Common myeloid progenitor, CD34-positive (primary cell): Measurements from ENCODE around the gene NEU2.

Experiments used
- CTCF ChIA-PET: fragments of 350-600 bp; sonication (Branson Sonifier 250); formaldehyde crosslinking; loops from one replicate; lab custom pipeline; 2021; ENCODE audit warnings: antibody characterized with exemption; lab: Charles Lee
- POLR2A ChIA-PET: fragments of 350-600 bp; sonication (Branson Sonifier 250); formaldehyde crosslinking; loops from one replicate; lab custom pipeline; 2021; ENCODE audit warnings: antibody characterized with exemption; lab: Charles Lee
- DNase-seq, 3 donors: peaks; one replicate each; pipeline versions ENCODE4 v3.0.0 to v3.0.0-alpha.2; 2013
- H3K27ac ChIP-seq, 2 experiments: 1 replicate in 1 of 2; 2 replicates in 1 of 2; pipeline ENCODE4 v1.7.0; 2013; ENCODE audit warnings: inconsistent platforms in 2 of 2, low read length in 2 of 2, mild to moderate bottlenecking in 2 of 2, low read depth in 1 of 2, moderate library complexity in 1 of 2; ENCODE audit not compliant: severe bottlenecking in 2 of 2, insufficient read depth in 1 of 2, poor library complexity in 1 of 2
- H3K27me3 ChIP-seq, 5 experiments: replicated peaks in 2 of 5; 1 replicate in 3 of 5; 2 replicates in 2 of 5; pipeline versions ENCODE4 v1.6.1 to v1.7.0; 2013; ENCODE audit warnings: low read length in 4 of 5, mild to moderate bottlenecking in 2 of 5, moderate library complexity in 2 of 5, inconsistent platforms in 1 of 5; ENCODE audit not compliant: insufficient read depth in 5 of 5, control insufficient read depth in 4 of 5
- H3K36me3 ChIP-seq, 4 experiments: 1 replicate in 2 of 4; 2 replicates in 2 of 4; pipeline versions ENCODE4 v1.6.1 to v1.7.0; 2013; ENCODE audit warnings: low read length in 3 of 4, control low read depth in 1 of 4, mild to moderate bottlenecking in 1 of 4; ENCODE audit not compliant: control insufficient read depth in 4 of 4, insufficient read depth in 4 of 4
- H3K4me1 ChIP-seq, 4 experiments: 1 replicate in 3 of 4; 2 replicates in 1 of 4; pipeline versions ENCODE4 v1.6.1 to v1.7.1; 2013; ENCODE audit warnings: low read length in 3 of 4, mild to moderate bottlenecking in 3 of 4, control low read depth in 1 of 4, inconsistent platforms in 1 of 4, moderate library complexity in 1 of 4; ENCODE audit not compliant: control insufficient read depth in 4 of 4, insufficient read depth in 4 of 4; ENCODE audit errors: control extremely low read depth in 1 of 4
- H3K4me3 ChIP-seq, 7 experiments: 1 replicate in 4 of 7; 2 replicates in 3 of 7; pipeline versions ENCODE4 v1.5.1 to v1.7.0; 2013; ENCODE audit warnings: mild to moderate bottlenecking in 7 of 7, low read length in 6 of 7, moderate library complexity in 6 of 7, inconsistent platforms in 2 of 7, low read depth in 2 of 7, control low read depth in 1 of 7; ENCODE audit not compliant: insufficient read depth in 4 of 7, control insufficient read depth in 1 of 7; ENCODE audit errors: extremely low read depth in 1 of 7
- H3K9me3 ChIP-seq, 5 experiments: 1 replicate in 4 of 5; 2 replicates in 1 of 5; pipeline versions ENCODE4 v1.6.1 to v1.7.1; 2013; ENCODE audit warnings: low read length in 4 of 5, mild to moderate bottlenecking in 2 of 5, inconsistent platforms in 1 of 5, low read depth in 1 of 5, moderate library complexity in 1 of 5; ENCODE audit not compliant: control insufficient read depth in 4 of 5, insufficient read depth in 2 of 5; ENCODE audit errors: control extremely low read depth in 1 of 5
- WGBS: methylation state at CpG from one replicate; pipeline ENCODE4 v1.1.5; 2013; ENCODE audit not compliant: insufficient coverage; 5-methylcytosine and 5-hydroxymethylcytosine counted together

Gene NEU2

GRCh38 chr2:233034091-233034882 is 1.8 kb downstream of the NEU2 start:
- Histone ChIP-seq H3K4me3 (no peak overlapping the region), H3K9me3 (no peaks in the 10 kb centered on the region), H3K27me3 (no peaks in the 10 kb centered on the region), H3K27ac (no peak overlapping the region), H3K4me1 (no peaks in the 10 kb centered on the region), H3K36me3 (no peaks in the 10 kb centered on the region)
- WGBS: 97% methylated on average over 34 of the region's 37 CpGs
- POLR2A ChIA-PET: no interaction called here
- DNase-seq: no peak
- CTCF ChIA-PET: interaction anchor here (1.1 to 1.7 kb wide), 2 partner anchors 13 to 181 kb away, joined by 3 to 6 read pairs; no protein-coding TSS in a partner anchor

DNA sequence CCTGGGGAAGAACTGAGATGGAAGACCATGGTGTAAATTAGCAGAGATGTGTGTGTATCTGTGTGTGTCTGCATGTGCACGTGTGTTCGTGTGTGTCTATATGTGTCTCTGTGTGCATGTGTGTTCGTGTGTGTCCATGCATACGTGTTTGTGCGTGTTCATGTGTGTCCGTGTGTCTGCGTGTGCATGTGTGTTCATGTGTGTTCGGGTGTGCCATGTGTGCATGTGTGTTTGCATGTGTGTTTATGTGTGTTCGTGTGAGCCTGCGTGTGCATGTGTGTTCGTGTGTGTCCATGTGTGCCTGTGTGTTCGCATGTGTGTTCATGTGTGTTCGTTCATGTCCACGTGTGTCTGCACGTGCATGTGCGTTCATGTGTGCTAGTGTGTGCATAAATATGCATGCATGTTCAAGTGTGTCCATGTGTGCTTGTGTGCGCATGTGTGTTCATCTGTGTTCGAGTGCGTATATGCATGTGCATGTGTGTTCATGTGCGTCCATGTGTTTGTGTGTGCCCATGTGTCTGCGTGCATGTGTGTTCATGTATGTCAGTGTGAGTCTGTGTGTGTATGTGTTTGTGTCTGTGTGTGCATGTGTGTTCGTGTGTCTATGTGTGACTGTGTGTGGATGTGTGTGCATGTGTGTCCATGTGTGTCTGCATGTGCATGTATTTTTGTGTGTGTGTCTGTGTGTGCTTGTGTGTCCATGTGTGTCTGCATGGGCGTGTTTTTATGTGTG is 3.1 kb downstream of the NEU2 start:
- 98% methylated on average over 17 of the region's 23 CpGs for WGBS
- DNase-seq: no peak
- H3K27ac ChIP-seq: no peak overlapping the region
- no peak overlapping the region for H3K4me3 ChIP-seq
- H3K36me3 ChIP-seq: no peaks in the 10 kb centered on the region
- ChIA-PET CTCF (interaction anchor here (1.1 kb wide), 1 partner anchor 15 kb away, joined by 3 read pairs; no protein-coding TSS in a partner anchor), POLR2A (no interaction called here)
- H3K27me3 ChIP-seq: no peaks in the 10 kb centered on the region
- no peaks in the 10 kb centered on the region for H3K9me3 ChIP-seq
- no peaks in the 10 kb centered on the region for H3K4me1 ChIP-seq

- no peak overlapping the region for H3K4me3 ChIP-seq
- H3K36me3 ChIP-seq: no peaks in the 10 kb centered on the region
- POLR2A ChIA-PET: no interaction called here
- no peak overlapping the region for H3K27ac ChIP-seq
- 94% methylated on average over 11 of the region's 12 CpGs for WGBS
- no peak for DNase-seq
- no peaks in the 10 kb centered on the region for H3K9me3 ChIP-seq
- no peaks in the 10 kb centered on the region for H3K27me3 ChIP-seq
- H3K4me1 ChIP-seq: no peaks in the 10 kb centered on the region
- CTCF ChIA-PET: interaction anchor here (1.0 kb wide), 1 partner anchor 82 kb away, joined by 3 read pairs; no protein-coding TSS in a partner anchor
Measured at GRCh38 chr2:233036162-233036838, 3.8 kb downstream of the NEU2 start.

DNA sequence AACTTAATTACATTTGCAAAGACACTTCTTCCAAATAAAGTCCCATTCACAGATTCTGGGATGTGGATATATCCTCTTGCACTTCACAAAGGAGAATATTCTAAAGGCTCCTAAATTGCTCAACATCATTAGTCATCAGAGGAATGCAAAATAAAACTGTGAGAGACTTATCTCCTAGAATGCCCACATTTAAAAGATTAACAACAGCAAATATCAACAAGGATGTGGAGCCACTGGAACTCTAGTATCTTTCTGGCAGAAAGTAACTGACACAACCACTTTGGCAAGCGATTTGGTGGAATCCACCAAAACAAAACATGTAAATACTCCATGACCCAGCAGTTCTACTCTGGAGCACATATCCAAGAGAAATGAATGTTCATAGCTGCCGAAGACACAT is 4.6 kb downstream of the NEU2 start:
- DNase-seq: no peak
- H3K4me1 ChIP-seq: no peaks in the 10 kb centered on the region
- no peak overlapping the region for H3K27ac ChIP-seq
- H3K9me3 ChIP-seq: no peaks in the 10 kb centered on the region
- ChIA-PET CTCF (interaction anchor here (0.9 to 1.0 kb wide), 2 partner anchors 16 to 81 kb away, joined by 3 read pairs; no protein-coding TSS in a partner anchor), POLR2A (no interaction called here)
- no peaks in the 10 kb centered on the region for H3K36me3 ChIP-seq
- no peaks in the 10 kb centered on the region for H3K27me3 ChIP-seq
- no CpG with 5 or more reads among the region's 2 CpGs for WGBS
- no peak overlapping the region for H3K4me3 ChIP-seq

GRCh38 chr2:233039212-233039845 is 6.9 kb downstream of the NEU2 start:
- H3K27me3 ChIP-seq: no peaks in the 10 kb centered on the region
- DNase-seq: no peak
- no peaks in the 10 kb centered on the region for H3K9me3 ChIP-seq
- H3K4me3 ChIP-seq: no peak overlapping the region
- ChIA-PET CTCF (interaction anchor here (1.5 kb wide), 1 partner anchor 14 kb away, joined by 4 read pairs; no protein-coding TSS in a partner anchor), POLR2A (no interaction called here)
- no peaks in the 10 kb centered on the region for H3K36me3 ChIP-seq
- WGBS: 100% methylated on average over 2 of the region's 8 CpGs
- H3K27ac ChIP-seq: no peak overlapping the region
- H3K4me1 ChIP-seq: no peaks in the 10 kb centered on the region

DNA sequence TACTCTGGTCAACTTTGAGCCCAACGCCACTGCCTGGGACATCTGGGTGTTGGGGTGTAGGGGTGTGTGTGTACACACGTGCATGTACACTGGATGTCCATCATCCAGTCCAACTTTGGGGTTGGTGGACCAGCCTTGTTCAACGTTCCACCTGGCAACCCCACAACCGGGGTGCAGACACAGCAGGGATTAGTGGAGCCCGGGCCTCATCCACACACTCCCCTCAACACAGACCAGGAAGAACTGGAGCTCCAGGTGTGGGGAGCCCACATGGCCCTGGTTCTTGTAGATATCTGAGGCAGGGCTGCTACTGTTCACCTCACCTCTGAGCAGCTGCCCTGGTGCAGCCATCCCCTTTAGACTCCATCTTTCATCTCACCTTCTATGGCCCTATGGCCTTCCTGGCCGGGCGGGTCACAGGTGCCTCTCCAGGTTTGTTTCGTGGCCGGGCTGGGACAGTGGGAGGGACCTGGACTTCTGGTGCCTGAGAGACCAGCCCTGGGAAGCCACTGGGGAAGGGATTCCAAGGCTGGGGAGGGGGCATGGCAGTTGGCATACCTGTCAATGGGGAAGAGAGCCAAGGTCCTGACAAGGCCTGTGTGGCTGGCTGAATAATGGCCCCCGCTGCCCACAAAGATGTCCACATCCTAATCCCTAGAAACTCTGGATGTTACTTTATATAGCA is 7.5 kb downstream of the NEU2 start:
- Histone ChIP-seq H3K4me3 (no peak overlapping the region), H3K36me3 (no peaks in the 10 kb centered on the region), H3K9me3 (no peaks in the 10 kb centered on the region), H3K4me1 (no peaks in the 10 kb centered on the region), H3K27me3 (no peaks in the 10 kb centered on the region), H3K27ac (no peak overlapping the region)
- CTCF ChIA-PET: interaction anchor here (1.5 kb wide), 1 partner anchor 13 kb away, joined by 4 read pairs; no protein-coding TSS in a partner anchor
- DNase-seq: no peak
- 97% methylated on average over 3 of the region's 10 CpGs for whole genome bisulfite sequencing
- POLR2A ChIA-PET: no interaction called here
